GM19043 (cell line): ENCODE measurements around the gene SPRED2.
"Not testable (repeated sequence)": the region's sequence is repeated elsewhere in the genome, so short reads cannot be mapped to it uniquely, and the experiment has no call there.

Experiments used
- ATAC-seq: cut with Tn5 transposase; IDR thresholded peaks from one replicate; pipeline ENCODE4 v1.9.1; 2021; ENCODE audit warnings: low read depth; ENCODE audit not compliant: unreplicated experiment

The SPRED2 gene

DNA sequence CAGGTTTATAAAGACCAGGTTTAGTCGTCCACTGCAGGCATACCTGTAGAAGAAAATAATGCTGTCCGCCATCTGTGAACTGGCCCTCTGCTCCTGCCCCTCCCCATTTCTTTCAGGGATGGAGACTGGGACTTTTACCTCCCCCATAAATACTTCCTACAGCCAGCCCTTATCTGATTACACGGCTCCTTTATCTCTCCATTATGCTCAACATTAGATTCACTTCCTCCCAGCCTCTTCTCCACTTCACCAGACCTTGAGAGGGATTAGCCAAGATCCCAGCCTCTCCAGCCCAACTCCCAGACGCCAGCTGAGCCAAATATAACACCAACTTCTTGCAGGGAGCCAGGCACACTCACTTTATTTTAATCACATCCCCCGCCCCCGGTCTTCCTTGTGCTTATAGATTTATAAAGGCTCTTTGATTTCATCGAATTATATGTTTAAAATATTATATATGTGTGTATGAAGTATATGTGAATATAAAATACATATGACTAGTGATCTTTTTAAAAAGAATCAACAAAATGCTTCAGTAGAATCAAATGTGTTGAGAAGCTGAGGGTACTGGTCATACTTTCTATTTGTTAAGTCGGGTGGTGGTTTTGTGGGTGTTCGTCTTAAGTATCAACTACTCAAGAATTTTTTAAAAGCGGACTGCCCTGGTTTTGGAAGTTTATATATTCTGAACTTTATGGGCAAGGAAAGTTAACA is 81.0 kb downstream of the SPRED2 start:
- no peak for ATAC-seq

- ATAC-seq: peak; percentile 55
Observed at GRCh38 chr2:65350651-65351056, 81.7 kb downstream of the SPRED2 start.

DNA sequence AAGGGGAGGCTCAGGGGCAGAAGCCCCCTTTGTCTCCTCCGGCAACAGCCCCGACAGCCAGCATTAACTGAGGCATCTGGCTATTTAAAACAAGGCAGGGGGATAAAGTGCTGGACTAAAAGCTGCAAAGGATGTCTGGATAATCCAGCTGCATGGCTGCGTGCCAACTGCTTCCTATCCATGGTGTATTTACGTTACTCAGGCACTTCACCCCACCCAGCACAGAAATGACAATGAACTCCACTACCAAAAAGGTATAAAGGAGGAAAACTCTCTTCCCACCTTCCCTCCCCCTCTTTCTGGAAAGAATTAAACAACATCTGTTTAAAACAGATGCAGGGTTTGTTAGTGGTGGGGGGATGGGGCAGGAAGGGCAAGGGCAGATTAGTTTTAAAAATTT is 82.5 kb downstream of the SPRED2 start:
- ATAC-seq: no peak

- no peak for ATAC-seq
Observed at GRCh38 chr2:65347913-65348312, 84.5 kb downstream of the SPRED2 start.

DNA sequence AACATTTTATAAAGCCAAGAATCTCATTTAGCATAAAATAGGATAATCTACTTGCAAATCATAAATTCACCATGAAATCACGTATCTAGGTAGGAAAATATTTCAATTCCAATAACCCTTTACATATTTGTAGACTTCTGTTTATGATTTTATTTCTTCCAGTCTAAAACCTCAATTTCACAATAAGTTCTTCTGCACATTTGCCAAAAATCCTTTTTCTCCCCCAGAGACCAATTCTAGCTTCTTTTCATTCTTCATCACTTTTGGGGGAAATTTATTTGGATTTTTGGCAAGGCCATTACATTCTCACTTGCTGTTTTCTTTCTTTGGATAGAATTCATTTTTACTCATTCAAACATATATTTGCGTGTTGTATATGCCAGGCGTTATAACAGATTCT is 86.8 kb downstream of the SPRED2 start:
- ATAC-seq: no peak

DNA sequence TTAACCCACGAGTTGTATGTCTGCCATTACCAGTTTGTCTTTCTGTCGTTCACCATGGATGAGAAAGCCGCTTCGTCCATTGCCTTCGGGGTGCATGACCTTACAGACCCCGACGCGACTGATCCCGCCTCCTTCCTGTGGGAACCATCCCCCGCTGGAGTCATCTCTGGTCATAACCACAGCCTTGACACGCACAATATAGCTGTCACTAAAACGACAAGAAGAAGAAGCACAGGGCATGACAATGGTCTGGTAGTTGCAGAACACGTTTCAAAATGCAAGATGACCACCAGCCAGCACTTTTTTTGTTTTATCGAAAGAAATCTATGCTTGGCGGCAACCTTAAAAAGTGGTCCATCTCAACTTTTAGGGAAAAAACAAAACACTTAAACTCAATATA is 87.7 kb downstream of the SPRED2 start:
- ATAC-seq: no peak

DNA sequence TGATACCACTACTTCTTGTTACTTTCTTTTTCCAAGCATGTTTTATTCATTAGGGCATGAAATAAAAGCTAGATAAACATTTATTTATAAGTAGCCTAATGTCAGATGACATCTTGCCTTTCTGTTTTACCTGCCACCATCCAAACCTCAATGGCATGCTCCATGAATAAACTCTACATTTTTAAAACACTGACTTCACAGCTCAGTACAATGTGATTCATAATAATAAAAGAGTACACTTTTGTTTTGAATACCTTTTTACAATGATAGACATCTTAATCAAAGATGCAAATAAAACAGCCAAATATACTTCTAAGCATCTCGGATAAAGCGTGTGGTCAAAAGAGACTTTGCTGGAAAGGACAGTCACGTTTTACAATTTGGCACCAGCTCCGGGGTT is 88.2 kb downstream of the SPRED2 start:
- ATAC-seq: no peak

- no peak for ATAC-seq
Observed at GRCh38 chr2:65343386-65343785, 89.0 kb downstream of the SPRED2 start.

GRCh38 chr2:65340898-65341681 is 91.3 kb downstream of the SPRED2 start:
- no peak for ATAC-seq

DNA sequence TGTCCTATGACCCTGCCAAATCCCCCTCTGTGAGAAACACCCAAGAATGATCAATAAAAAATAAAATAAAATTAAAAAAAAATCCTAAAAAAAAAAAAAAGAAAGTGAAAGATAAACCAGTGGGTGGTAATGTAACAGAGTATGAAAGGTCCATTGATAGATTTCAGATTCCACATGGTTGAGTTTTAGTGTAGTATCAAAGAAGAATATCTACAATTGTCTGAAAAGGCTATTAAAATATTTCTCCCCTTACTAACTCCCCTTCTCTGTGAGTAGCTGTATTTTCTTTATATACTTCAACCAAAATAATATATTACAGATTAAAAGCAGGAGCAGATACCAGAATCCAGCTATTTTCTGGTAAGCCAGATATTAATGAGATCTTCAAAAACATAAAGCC is 92.8 kb downstream of the SPRED2 start:
- ATAC-seq: no peak

- not testable (repeated sequence) for ATAC-seq
Observed at GRCh38 chr2:65338830-65339495, 93.4 kb downstream of the SPRED2 start.

DNA sequence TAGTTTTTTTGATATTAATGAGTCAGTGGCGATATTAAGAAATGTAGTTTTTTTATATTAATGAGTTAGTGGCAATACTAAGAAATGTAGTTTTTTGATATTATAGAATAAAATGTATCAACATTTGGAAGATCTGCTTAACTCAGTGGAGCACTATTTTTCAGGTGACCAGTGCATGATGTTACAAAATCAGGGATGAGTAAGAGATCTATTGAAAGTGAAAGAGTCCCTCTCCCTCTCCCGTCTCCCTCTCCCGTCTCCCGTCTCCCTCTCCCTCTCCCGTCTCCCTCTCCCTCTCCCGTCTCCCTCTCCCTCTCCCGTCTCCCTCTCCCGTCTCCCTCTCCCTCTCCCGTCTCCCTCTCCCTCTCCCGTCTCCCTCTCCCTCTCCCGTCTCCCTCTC is 94.5 kb downstream of the SPRED2 start:
- not testable (repeated sequence) for ATAC-seq

- ATAC-seq: no peak
Observed at GRCh38 chr2:65334714-65335113, 97.7 kb downstream of the SPRED2 start.

DNA sequence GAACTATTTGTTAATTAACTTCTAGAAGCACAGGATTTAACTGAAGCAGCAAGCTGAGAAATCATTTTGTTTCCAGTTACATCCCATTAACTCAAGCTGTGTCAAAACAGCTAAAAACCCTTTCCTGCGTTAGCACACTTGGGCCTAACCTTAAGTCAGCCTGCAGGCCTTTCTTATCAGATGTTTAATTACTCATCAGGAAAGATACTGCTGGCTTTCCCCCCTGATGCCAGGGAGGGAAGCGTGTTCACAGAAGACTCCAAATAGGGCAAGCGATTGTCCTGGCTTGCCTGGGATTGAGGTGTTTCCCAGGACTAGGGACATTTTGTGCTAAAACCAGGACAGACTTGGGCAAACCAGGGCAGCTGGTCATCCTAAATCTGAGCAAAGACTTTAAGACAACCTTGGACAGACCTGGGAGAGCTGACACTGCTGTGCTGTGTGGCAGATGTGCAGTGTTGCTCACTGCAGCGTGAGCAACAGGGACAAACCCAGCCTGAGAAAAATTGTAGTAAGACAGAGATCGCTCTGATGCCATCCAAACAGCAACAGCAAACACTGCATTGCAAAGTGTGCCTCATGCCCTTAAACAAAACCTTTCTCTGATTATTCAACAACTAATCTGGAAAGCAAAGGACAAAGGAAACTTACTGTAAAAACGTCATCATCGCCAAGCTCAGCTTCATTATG is 100.9 kb downstream of the SPRED2 start:
- no peak for ATAC-seq

DNA sequence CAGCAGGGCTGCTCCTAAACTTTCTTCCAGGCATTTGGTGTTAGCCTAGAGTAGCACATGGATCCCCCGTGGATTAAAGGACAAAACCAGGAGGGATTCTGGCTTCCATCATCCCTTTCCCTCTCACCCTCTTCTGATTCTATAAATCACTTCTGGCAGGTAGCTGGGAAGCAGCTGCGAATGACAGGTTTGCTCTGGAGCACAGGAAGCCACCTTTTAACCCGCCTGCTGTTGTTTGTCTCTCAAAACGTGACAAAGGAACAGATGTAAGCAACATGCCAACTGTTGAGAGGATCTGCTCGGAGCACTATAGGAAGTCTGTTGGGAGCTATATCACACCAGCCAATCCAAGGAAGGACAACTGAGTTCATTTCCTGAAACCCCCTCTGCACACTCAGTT is 102.9 kb downstream of the SPRED2 start:
- ATAC-seq: no peak

- ATAC-seq: no peak
Observed at GRCh38 chr2:65326276-65326675, 106.1 kb downstream of the SPRED2 start.

DNA sequence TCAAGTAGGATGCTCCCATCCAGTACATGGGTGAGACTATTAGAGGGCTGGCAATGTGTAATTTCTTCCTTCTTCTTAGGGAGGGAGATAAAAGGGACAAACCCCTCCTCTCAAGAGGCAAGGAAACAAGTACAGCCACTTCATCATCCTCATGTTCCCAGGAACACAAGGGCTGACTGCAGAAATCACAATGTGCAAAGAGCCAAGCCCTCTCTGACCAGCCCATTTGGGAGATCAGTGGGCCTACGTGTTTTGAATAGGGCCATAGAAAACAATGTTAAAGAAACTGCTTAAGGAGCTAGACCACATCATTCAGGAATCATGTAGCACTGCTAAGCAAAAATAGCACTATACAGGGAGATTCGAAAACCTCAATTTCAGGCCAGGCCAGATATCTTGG is 107.3 kb downstream of the SPRED2 start:
- no peak for ATAC-seq

DNA sequence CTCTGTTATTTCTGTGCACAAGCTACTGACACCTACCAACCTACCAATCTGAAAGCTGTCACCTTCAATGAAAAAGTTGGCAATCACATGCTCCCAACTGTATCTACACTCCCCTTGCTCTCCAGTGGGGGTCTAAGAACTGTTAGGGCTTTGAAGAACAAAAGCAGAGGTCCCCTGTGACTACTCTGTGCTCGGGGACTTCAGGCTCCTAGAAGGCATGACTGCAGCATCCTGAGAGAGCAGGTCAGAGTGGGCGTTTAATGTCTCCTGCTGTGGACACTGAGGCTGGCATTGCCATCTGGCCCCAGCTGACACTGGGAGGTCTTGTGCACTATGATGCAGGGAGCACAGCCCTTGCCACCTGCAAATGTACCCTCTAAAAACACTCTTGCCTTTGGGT is 111.5 kb downstream of the SPRED2 start:
- no peak for ATAC-seq

- ATAC-seq: peak; percentile 57
Observed at GRCh38 chr2:65320042-65320725, 112.2 kb downstream of the SPRED2 start.

- ATAC-seq: no peak
Observed at GRCh38 chr2:65319674-65320041, 112.7 kb downstream of the SPRED2 start.
